Pulmonary artery endothelial cell (primary cell): ENCODE data around the gene DOC2A. TPM values are rescaled to one million over a fixed set of nuclear protein-coding genes. Genes with fewer than 3 reads are reported as not detected.
"Not testable (repeated sequence)": the region's sequence is repeated elsewhere in the genome, so short reads cannot be mapped to it uniquely, and the experiment has no call there.

Experiments
- DNase-seq: peaks from one replicate; pipeline ENCODE4 v3.0.0-alpha.2; 2011; ENCODE audit warnings: low read depth, low spot score
- total RNA-seq: library from RNA; depleted of rRNA; stranded (reverse); fragments of >200 nt; gene quantifications from 2 replicates; pipeline ENCODE4 v1.2.3, GENCODE V29; 2014

The DOC2A gene
- total RNA-seq, 1 donor from 2014 or later = 0.26 TPM

DNA sequence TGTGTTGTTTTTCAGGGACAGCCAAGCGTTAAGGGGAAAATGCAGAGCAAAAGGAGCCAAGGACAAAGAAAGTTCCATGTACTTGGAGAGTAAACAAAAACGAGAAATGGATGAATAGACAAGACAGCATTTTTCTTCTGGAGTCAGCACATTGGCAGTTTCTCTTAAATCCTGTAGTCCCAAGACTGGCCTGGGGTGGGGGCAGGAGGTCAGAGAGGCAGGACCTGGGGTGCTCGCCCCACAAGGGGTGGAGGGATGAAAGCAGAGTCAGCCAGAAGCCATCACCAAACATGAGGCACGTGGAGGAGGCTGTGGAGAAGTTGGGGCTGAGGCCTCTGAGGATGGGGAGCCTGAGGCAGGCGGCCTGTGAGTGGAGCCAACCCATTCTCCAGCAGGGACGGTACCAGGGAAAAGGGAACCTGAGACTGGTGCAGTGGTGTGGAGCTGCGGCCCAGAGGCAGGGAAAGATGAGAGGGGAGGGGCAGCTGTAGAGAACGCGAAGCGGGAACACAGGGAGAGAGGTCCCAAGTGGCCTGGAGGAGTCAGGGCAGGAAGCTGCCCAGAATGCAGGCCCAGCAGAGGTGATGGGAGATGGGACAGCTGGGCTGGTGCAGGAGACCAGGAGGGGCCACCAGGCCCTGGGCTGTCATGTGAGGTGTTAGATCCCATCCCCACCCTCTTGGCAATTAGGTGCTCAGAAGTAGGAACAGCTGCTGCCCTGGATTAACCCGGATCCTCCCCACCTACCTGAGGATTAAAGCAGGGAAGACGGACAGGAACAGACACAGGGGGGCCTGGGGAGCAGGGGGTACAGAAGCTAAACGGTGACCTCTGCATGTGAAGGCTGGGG is 17.0 kb upstream of the DOC2A start:
- DNase-seq = no peak

GRCh38 chr16:30026449-30026848 is 15.6 kb upstream of the DOC2A start:
- DNase-seq = no peak

DNA sequence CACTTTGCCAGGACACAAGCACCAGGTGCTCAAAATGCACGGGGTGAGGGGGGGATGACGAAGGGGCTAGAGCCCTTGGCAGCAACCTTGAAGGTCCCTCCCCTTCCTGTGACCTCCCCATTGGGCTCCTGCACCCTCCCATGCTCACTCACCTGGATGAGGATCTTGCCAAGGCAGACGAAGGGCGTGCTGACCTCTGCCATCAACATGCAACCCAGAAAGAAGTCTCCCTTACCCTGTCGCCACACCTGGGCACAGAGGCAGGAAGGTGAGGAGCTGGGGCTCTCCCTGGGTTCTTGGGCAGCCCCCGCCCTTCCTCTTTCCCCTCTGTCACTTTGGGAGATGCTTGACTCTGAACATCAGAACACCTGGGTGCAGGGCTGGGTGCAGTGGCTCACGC is 14.7 kb upstream of the DOC2A start:
- no peak for DNase-seq

DNA sequence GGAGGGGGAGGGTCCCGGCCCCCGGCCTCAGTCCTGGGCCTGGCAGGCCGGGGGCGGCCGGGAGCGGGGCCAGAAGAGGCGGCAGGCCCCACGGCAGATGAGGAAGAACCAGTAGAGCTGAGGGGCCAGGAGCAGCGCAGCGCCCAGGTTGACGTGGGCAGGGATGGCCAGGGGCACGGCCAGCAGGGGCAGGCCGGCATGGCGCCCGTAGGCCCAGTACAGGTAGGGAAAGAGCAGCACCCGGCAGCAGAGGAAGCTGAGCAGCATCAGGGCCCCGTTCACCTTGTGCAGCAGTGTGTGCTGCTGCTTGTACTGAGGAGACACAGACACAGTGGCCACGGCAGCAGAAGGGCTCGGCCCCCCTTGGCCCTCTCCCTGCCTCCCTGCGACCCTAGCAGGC is 14.3 kb upstream of the DOC2A start:
- no peak for DNase-seq

DNA sequence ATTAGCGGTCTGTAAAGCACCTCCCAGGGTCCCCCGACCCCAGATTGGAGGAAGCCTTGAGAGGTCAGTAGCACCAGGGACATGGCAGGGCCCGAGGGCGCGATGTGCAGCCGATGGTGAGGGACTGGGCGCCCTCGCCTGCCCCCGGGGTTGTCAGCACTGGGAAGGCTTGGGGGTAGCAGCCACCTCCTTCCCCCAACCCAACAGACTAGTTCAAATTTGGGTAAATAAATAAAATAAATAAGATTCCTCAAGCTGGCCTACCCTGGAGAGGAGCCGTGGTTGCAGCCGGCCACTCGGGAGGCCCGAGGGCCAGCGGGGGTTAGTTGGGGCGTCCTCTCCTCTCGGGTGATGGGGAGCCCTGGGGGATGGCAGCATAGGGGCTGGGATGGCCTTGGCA is 13.6 kb upstream of the DOC2A start:
- no peak for DNase-seq

DNA sequence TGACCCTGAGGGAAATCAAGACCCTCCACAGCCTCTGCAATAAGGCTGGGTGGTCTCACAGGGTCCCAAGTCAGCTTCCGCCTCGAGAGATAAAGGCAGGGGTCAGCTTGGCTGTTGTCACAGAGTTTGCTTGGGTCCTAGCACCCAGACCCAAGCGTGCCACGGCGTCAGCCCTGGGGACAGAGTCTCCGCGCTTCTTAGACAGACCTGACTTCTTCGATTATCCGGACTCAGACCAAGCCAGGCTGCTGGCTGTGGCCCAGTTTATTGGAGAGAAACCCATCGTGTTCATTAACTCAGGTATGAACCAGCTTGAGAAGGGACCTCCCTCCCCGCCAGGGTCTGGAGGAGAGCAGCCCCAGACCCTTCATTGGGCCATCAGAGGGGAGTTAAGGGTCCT is 12.8 kb upstream of the DOC2A start:
- DNase-seq = no peak

- no peak for DNase-seq
Measured at GRCh38 chr16:30022887-30023286, 12.1 kb upstream of the DOC2A start, which contains the start of gene C16orf92. Gene C16orf92 (plus strand): TSS chr16:30023198. CDS start chr16:30023341, 143 bp downstream.

DNA sequence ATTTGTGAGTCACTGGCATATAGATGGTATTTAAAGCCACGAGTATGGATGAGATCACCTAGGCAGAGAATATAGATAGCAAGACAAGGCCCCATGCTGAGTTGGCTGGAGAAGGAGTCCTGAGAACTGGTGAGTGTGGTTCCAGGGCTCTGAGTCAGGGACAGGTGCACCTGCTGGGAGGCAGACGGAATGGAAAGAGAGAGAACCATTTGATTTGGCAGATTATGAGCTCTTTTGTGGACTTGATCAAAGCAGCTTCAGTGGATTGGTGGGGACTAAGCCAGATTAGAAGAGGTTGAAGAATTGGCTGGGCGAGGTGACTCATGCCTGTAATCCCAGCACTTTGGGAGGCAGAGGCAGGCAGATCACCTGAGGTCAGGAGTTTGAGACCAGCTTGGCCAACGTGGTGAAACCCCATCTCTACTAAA is 7.9 kb upstream of the DOC2A start:
- DNase-seq = no peak

- not testable (repeated sequence) for DNase-seq
Measured at GRCh38 chr16:30017937-30018336, 7.1 kb upstream of the DOC2A start.

DNA sequence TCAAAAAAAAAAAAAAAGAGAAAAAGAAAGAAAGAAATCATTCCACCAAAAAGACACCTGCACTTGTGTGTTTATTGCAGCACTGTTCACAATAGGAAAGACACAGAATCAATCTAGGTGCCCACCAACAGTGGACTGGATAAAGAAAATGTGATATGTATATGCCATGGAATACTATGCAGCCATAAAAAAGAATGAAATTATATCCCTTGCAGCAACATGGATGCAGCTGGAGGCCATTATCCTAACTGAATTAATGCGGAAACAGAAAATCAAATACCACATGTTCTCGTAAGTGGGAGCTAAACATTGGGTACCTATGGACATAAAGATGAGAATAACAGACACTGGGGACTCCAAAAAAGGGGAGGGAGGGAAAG is 6.4 kb upstream of the DOC2A start:
- no peak for DNase-seq

- no peak for DNase-seq
Measured at GRCh38 chr16:30016555-30017276, 5.9 kb upstream of the DOC2A start.

GRCh38 chr16:30015450-30015849 is 4.6 kb upstream of the DOC2A start:
- DNase-seq = not testable (repeated sequence)

GRCh38 chr16:30012598-30012997 is 1.8 kb upstream of the DOC2A start:
- DNase-seq = not testable (repeated sequence)

DNA sequence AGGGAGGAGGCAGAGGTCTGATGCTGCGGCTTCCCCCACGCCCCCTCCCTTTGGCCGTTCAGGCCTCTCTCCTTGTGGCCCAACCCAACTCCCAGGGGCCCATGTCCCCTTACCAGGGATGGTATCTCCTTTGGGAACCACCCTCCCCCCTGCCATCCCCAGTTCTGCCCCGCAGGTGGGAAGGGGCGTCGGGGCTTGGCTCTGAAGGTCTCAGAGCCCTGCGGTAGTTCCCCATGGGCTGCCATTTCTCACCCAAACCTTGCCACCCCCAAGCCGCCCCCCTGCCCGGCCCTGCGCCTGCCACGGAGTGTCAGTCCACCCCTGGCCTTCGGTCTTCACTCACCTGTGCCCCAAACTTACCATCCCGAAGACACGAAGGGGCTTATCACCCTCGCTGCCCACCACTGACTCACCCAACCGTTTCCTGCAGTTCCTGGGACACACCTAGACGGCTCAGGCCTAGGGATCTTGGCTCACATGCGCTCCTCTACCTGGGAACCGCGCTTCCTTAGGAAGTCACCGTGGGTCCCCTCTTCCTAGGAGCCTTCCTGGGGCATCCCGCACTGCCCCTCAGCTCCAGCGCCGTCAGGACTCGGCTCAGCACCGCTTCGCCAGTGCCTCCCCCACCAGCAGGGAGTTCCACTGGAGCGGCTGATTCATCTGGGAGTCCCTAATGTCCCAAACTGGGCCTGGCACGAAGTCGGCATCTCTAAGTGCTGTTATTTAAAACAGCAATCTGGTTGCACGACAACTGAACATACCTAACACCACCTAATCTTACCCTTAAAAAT is 1.1 kb upstream of the DOC2A start:
- no peak for DNase-seq

DNA sequence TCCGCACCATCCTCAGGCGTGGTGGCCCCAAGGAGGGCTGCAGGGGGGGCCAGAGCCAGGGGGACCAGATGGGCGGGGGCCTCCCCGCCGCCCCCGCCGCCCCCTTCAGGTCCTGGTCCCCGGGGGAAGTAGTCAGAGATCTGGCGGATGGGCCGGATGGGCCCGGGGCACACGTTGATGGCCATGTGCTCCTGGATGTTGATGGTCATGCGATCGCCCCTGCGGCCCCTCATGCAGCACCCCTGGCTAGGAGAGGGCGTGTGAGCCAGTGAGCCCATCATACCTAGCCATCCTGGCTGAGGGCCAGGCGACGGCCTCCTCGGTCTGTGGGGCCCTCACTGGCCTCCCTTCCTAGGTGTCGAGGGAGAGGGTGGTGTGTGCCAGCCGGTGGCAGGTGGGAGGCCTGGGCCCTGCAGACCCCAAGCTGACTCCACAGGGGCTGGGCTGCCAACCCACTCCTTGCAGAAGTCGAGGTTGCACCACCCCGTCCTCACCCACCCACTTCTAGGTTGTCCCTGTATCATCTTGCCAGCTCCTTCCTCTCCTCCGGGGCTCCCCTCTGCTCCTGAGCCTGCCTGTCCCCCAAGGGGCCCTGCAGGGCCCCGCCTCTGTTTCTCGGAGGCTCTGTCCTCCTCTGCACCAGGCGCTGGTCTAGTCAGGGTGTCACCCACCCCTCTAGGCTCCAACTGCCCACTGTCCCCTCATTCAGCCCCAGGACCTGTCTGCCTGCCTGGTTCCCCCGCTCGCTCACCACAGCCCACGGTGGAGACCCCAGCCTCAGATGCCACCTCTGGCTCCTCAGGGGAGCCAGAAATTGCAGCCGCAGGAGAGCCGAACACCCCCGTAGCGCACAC is 610 bp downstream of the DOC2A start:
- DNase-seq = no peak

DNA sequence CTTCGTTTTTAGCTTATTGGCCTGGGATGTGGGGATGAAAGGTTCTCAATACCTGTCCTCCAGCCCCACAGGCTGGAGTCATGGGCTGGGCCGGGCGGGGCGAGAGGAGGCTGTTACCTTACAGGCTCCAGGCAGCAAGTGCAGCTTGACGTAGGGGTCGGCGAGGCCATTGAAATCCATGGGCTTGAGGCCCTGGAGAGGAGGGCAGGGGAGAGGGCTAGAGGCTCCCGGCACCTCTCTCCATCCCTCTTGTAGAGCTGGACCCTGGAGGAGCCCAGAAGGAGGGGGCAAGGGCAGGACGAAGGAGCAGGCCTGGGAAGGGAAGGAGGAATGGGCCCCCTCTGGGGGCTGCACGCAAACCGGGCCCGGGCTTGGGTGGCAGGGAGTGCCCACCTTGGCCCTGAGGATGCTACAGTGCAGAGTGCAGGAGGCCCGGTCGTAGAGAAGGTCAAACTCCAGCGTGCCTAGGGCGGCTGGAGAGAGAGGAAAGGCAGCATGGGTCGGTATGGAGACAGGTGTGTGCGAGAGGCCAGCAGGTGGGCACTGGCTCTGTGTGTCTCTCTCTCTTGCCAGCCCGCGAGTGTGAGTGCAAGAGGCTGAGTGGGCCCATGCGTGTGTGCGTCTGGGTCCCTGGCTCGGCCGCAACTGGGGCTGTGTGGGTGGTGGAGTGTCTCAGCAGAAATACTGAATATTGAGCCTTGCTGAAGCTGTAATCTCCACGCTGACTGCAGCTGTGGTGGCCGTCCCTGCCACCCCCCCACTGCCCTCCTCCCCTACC is 1.6 kb downstream of the DOC2A start:
- no peak for DNase-seq

DNA sequence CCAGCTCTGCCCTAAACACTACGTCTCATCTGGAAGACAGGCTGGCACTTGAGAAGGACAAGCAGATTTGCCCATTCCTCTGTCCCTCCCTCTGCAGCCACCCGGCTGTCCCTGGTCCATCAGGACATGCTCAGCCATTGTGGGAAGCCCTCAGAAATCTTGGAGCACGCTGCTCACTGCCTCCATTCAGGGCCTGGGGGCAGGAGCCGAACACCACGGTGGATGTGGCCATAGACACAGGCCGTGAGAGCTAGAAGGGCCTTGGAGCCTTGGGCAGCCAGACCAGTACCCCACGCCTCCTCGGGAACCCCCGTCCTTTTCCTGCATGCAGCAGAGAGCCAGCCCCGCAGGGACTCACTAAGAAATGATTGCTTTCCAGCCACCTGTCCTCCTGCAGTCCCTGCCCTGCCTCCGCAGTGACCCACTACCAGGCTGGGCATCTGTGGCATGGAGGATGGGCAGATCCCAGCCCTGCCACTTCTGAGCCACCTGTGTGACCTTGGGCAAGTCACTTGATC is 3.4 kb downstream of the DOC2A start:
- DNase-seq = no peak

DNA sequence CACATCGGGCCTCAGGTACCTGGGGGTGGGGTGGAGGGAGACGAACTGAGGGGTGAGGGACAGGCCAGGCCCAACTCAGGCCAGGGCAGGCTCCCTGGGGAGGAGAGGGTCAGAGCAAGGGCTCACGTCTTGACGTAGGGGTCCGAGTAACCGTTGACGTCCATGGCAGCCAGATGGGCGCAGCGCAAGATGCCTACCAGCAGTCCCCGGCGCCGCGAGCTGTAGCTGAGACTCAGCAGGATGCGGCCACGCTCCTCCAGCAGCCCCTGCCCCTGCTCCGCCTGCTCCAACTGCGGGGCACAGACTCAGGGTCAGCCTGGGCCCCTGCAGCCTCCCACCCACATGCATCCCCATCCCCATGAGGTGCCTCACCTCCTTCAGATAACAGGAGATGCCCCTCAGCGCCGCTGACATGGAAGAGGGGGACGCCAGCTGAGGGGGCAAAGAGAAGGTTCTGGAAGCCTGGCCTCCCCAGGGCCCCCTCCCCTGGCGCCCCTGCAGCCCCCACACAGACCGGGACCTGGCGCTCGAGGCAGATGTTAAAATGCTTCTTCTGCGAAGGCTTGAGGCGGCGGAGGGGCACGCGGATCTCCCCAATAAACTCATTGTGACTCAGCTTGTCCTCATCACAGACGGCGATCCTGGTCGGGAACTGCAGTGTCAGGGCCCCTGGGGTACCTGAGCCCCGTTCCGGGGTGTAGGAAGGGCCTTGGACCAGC is 4.0 kb downstream of the DOC2A start:
- no peak for DNase-seq

DNA sequence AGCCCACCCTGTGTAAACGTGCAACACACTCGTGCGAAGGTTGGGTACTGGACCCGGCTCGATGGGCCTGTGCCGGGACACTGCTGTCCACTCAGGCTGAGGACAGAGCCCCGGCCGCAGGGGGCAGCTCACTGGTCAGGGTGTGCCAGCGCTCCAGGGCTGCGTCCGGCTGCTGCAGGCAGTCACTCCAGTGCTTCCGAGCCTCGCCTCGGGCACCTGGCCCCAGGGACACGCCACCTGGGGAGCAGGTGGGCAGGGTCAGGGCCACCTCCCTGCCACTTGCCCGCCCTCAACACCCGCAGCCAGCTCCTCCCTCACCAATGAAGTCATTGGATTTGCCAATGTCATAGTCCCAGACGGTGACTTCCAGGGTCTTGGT is 4.7 kb downstream of the DOC2A start:
- DNase-seq = no peak
